AML-193 (cell line): Measurements from ENCODE around the gene GPSM3.

Experiments used
- DNase-seq, 2 experiments: peaks; one replicate each; lab custom pipeline; 2025; lab: John Stamatoyannopoulos, UW

Gene GPSM3

GRCh38 chr6:32173051-32173727, 19.3 kb downstream of the GPSM3 start:
- peak in 1 of 2 experiments; percentile 21 for DNase-seq

- DNase-seq = no peak
Measured at GRCh38 chr6:32171234-32171633, 21.2 kb downstream of the GPSM3 start.

- no peak for DNase-seq
Measured at GRCh38 chr6:32170294-32170693, 22.1 kb downstream of the GPSM3 start.

- DNase-seq = no peak
Measured at GRCh38 chr6:32168807-32169591, 23.4 kb downstream of the GPSM3 start.

- no peak for DNase-seq
Measured at GRCh38 chr6:32168350-32168749, 24.1 kb downstream of the GPSM3 start.

GRCh38 chr6:32167761-32168262, 24.6 kb downstream of the GPSM3 start:
- no peak for DNase-seq

GRCh38 chr6:32167154-32167760, 25.2 kb downstream of the GPSM3 start:
- DNase-seq = no peak

GRCh38 chr6:32166411-32167061, 25.9 kb downstream of the GPSM3 start:
- DNase-seq = no peak

- no peak for DNase-seq
Measured at GRCh38 chr6:32164295-32164694, 28.1 kb downstream of the GPSM3 start, which contains the start of gene EGFL8. EGFL8 (plus strand) TSS chr6:32164595; CDS start chr6:32166166, 1,571 bp downstream.

GRCh38 chr6:32163559-32164258, 28.7 kb downstream of the GPSM3 start:
- DNase-seq = no peak

GRCh38 chr6:32158052-32158451, 34.4 kb downstream of the GPSM3 start:
- no peak for DNase-seq

GRCh38 chr6:32156891-32157290, 35.6 kb downstream of the GPSM3 start:
- DNase-seq = no peak

GRCh38 chr6:32154514-32155161, 37.8 kb downstream of the GPSM3 start:
- DNase-seq = peak; percentile 60 to 69

- DNase-seq = peak; percentile 69 to 75
Measured at GRCh38 chr6:32153564-32154513, 38.6 kb downstream of the GPSM3 start, which contains the start of gene PPT2. PPT2 (plus strand) TSS chr6:32154141; CDS start chr6:32154595, 454 bp downstream.

- DNase-seq = no peak
Measured at GRCh38 chr6:32152769-32153563, 39.5 kb downstream of the GPSM3 start.

- DNase-seq = no peak
Measured at GRCh38 chr6:32151863-32152768, 40.3 kb downstream of the GPSM3 start, which contains the start of gene PRRT1. PRRT1 (minus strand) TSS chr6:32151939; CDS start chr6:32151827, 112 bp downstream.

- DNase-seq = no peak
Measured at GRCh38 chr6:32151181-32151862, 41.1 kb downstream of the GPSM3 start.
